OCI-LY3 (cell line): ENCODE data around the gene JPH3.

ENCODE experiments used
- H2AFZ ChIP-seq: fragments of 200-600, 300-600 bp; shearing (Covaris generic); 2 replicates; pipeline ENCODE4 v1.6.0; 2014; ENCODE audit warnings: antibody characterized with exemption, low read depth, low read length
- H3K27ac ChIP-seq: fragments of 200-600, 300-600 bp; sonication (generic); 2 replicates; pipeline ENCODE4 v1.5.1; 2014; ENCODE audit warnings: mild to moderate bottlenecking, low read length, moderate library complexity, mixed read lengths
- H3K27me3 ChIP-seq: fragments of 200-600, 300-600 bp; sonication (generic); 2 replicates; pipeline ENCODE4 v1.6.1; 2014; ENCODE audit warnings: low read depth, low read length, mixed read lengths
- H3K36me3 ChIP-seq: fragments of 200-600, 300-600 bp; sonication (generic); replicated peaks from 2 replicates; pipeline ENCODE3; 2014; ENCODE audit warnings: low read depth, low read length, mixed read lengths
- H3K4me1 ChIP-seq: fragments of 300-600, 200-600 bp; sonication (generic); 2 replicates; pipeline ENCODE4 v1.6.1; 2014; ENCODE audit warnings: low read length, mixed read lengths
- H3K4me2 ChIP-seq: fragments of 200-600, 300-600 bp; sonication (generic); 2 replicates; pipeline ENCODE4 v1.6.1; 2014; ENCODE audit warnings: low read length, mixed read lengths
- H3K4me3 ChIP-seq: fragments of 300-600, 200-600 bp; sonication (generic); 2 replicates; pipeline ENCODE4 v1.5.1; 2014; ENCODE audit warnings: antibody characterized with exemption, mild to moderate bottlenecking, low read length, moderate library complexity
- H3K79me2 ChIP-seq: fragments of 300-600, 200-600 bp; shearing (Covaris generic); 2 replicates; pipeline ENCODE4 v1.6.1; 2014; ENCODE audit warnings: mild to moderate bottlenecking, low read length, mixed read lengths
- H3K9ac ChIP-seq: fragments of 300-600, 200-600 bp; shearing (Covaris generic); 2 replicates; pipeline ENCODE4 v1.6.0; 2014; ENCODE audit warnings: mild to moderate bottlenecking, low read length, moderate library complexity
- H3K9me3 ChIP-seq: fragments of 200-600, 300-600 bp; shearing (Covaris generic); 2 replicates; pipeline ENCODE4 v1.6.1; 2014; ENCODE audit warnings: low read length, mixed read lengths; ENCODE audit not compliant: insufficient read depth
- H4K20me1 ChIP-seq: fragments of 200-600, 300-600 bp; sonication (generic); 2 replicates; pipeline ENCODE4 v1.6.1; 2016; ENCODE audit warnings: low read length, mixed read lengths; ENCODE audit not compliant: insufficient read depth
- CTCF ChIP-seq: fragments of 200-600, 300-600 bp; sonication (generic); IDR thresholded peaks from 2 replicates; pipeline ENCODE4 v1.5.1; 2014; ENCODE audit warnings: antibody characterized with exemption, low read length, low read depth
- EZH2phosphoT487 ChIP-seq: fragments of 200-600 bp; shearing (Covaris generic); IDR thresholded peaks from 2 replicates; pipeline ENCODE4 v1.6.1; 2018; ENCODE audit warnings: antibody characterized with exemption, mixed run types, low read depth

The JPH3 gene

GRCh38 chr16:87744750-87745514, 142.6 kb downstream of the JPH3 start:
- TF ChIP-seq EZH2phosphoT487: no peak
- TF ChIP-seq CTCF: no peak
- H3K36me3 ChIP-seq: peaks cover 44% of the 10 kb centered on the region

GRCh38 chr16:87746178-87746577, 143.9 kb downstream of the JPH3 start:
- no peak overlapping the region for H3K4me3 ChIP-seq
- peaks cover 27% of the 10 kb centered on the region for H3K79me2 ChIP-seq
- H3K36me3 ChIP-seq: peaks cover 46% of the 10 kb centered on the region
- H3K27me3 ChIP-seq: no peaks in the 10 kb centered on the region
- H2AFZ ChIP-seq: no peak overlapping the region
- H3K27ac ChIP-seq: no peak overlapping the region
- TF ChIP-seq CTCF: no peak
- no peak for TF ChIP-seq EZH2phosphoT487
- no peak overlapping the region for H3K4me2 ChIP-seq
- no peak overlapping the region for H3K9ac ChIP-seq
- no peaks in the 10 kb centered on the region for H3K4me1 ChIP-seq
- no peaks in the 10 kb centered on the region for H3K9me3 ChIP-seq
- H4K20me1 ChIP-seq: peaks cover 12% of the 10 kb centered on the region; the same call in 1 of the 2 replicates

More at GRCh38 chr16:87744750-87745514, 142.6 kb downstream of the JPH3 start:
- Histone ChIP-seq H3K4me3 (no peak overlapping the region), H3K27me3 (no peaks in the 10 kb centered on the region), H3K27ac (no peak overlapping the region), H4K20me1 (peaks cover 11% of the 10 kb centered on the region; the same call in 1 of the 2 replicates), H2AFZ (no peak overlapping the region), H3K9ac (no peak overlapping the region), H3K79me2 (peaks cover 32% of the 10 kb centered on the region), H3K9me3 (no peaks in the 10 kb centered on the region), H3K4me1 (no peaks in the 10 kb centered on the region), H3K4me2 (no peak overlapping the region)
